ENCODE data around the gene IRX5.

Gene IRX5

DNA sequence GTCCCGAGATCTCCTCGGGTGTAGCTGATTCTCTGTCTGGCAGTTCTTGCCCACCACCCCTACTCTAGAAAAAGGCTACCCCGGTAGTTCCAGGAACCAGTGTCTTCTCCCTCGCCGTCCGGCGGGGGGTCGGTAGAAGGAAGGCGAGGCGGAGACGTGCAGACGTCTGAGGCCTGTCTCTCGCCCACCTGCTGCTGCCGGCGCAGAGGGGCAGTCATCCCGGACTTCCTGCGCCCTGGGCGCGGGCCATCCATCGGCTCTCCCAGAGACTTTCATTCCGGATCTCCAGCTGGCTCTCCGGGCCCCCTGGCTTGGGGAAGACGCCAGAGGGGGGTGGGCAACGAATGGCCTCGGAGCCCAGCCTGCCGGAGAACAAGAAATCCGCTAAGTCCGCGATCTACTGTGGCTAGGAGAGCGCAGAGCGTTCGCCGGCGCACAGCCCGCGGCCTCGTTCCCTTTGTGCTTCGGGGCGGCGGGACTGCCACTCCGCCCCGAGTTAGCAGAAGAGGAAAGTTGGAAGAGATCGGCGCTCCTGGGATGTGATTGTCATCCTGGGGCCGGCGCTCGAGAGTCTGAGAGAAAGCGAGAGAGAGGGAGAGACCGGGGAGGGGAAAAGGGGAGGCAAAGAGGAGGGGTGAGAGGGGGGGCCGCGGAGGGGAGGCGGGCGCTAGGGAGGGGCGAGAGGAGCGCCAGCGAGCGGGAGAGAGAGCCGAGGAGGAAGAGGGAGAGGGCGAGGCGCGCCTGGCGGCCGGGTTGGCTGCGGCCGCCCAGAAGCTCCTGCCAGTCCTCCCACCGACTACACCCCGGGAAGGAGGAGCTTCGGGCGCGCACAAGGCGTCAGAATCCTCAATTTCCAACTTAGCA lies at the start of gene IRX5:
Gene IRX5 (plus strand): TSS at position 861 of the 864 bp plus-strand sequence. CDS start 334 bp downstream, outside the sequence.
- TF ChIP-seq, protein P1, sequence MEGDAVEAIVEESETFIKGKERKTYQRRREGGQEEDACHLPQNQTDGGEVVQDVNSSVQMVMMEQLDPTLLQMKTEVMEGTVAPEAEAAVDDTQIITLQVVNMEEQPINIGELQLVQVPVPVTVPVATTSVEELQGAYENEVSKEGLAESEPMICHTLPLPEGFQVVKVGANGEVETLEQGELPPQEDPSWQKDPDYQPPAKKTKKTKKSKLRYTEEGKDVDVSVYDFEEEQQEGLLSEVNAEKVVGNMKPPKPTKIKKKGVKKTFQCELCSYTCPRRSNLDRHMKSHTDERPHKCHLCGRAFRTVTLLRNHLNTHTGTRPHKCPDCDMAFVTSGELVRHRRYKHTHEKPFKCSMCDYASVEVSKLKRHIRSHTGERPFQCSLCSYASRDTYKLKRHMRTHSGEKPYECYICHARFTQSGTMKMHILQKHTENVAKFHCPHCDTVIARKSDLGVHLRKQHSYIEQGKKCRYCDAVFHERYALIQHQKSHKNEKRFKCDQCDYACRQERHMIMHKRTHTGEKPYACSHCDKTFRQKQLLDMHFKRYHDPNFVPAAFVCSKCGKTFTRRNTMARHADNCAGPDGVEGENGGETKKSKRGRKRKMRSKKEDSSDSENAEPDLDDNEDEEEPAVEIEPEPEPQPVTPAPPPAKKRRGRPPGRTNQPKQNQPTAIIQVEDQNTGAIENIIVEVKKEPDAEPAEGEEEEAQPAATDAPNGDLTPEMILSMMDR (IDR thresholded peaks at IDR 0.05; ENCODE audit: borderline replicate concordance, insufficient read depth, low read depth, low read length) = no peak
- peak within 1 kb of the TSS; percentile 71 for H3K4me3 ChIP-seq (ENCODE audit: low read depth, low read length)

DNA sequence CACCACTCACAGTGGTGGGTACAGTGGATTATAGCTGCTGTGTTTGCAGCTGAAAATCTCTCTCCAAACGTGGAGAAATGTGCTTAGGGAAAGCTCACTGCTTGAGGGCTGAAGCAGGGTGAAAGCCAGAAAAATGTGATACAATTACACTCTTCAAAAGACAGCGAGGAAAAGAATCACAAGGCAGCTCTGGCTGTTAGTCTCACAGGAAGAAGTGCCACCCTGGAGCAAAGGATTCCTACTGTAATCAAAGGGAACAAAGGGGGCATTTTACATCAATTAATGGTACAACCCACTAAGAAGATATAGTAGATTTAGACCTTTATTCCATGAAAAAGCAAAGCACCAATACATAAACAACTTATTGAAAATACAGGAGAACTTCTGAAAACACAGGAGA lies 48.1 kb upstream of the IRX5 start:
- H3K4me3 ChIP-seq (ENCODE audit: low read depth, low read length) = no peak overlapping the region
- TF ChIP-seq, protein P1 (IDR thresholded peaks at IDR 0.05; ENCODE audit: borderline replicate concordance, insufficient read depth, low read depth, low read length) = no peak

DNA sequence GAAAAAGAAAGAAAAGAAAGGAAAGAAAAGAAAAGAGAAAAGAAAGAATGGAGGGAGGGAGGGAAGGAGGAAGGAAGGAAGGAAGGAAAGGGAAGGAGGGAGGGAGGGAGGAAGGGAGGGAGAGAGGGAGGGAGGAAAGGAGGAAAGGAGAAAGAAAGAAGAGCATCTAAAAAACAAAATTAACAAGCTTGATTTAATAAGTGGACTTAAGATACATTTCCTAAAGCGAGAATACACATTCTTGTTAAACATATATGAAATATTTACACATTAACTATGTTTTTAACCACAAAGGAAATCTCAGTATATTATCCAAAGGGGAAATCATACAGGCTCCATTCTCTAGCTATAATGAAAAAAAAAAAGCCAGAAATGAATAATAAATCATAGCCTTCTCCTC lies 47.3 kb upstream of the IRX5 start:
- H3K4me3 ChIP-seq (ENCODE audit: low read depth, low read length) = no peak overlapping the region
- TF ChIP-seq, protein P1 (IDR thresholded peaks at IDR 0.05; ENCODE audit: borderline replicate concordance, insufficient read depth, low read depth, low read length) = no peak

DNA sequence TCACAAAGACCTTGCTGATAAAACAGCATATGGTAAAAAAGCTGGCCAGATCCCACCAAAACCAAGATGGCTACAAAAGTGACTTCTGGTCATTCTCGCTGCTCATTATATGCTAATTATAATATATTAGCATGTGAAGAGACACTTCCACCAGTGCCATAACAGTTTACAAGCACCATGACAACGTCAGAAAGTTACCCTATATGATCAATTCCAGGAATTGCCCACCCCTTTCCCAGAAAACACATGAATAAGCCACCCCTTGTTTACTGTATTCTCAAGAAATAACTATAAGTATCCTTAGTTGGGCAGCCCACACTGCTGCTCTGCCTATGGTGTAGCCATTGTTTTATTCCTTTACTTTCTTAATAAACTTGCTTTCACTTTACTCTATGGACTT lies 44.6 kb upstream of the IRX5 start:
- H3K4me3 ChIP-seq (ENCODE audit: low read depth, low read length) = no peak overlapping the region

DNA sequence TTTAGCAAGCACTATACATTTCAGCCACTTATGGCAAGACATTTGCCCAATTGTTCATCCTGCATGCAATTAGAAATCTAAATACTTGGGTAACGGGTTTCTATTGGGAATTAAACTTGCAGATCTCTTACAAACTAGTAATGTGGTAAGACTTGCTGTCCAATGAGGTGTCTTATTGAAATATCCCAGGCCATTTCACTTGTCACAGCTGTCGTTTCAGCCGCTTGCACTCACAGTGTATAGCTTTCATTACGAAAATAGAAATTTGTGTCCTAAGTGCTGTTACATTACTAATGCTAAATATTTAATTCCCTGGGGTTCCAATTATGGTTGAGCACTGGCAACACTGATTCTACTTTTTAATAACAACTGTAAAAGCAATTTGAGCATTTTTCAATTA lies 40.3 kb upstream of the IRX5 start:
- no peak overlapping the region for H3K4me3 ChIP-seq (ENCODE audit: low read depth, low read length)
- TF ChIP-seq, protein P1 (IDR thresholded peaks at IDR 0.05; ENCODE audit: borderline replicate concordance, insufficient read depth, low read depth, low read length) = no peak

More for the DNA sequence above, 44.6 kb upstream of the IRX5 start:
- TF ChIP-seq, protein P1 (IDR thresholded peaks at IDR 0.05; ENCODE audit: borderline replicate concordance, insufficient read depth, low read depth, low read length) = no peak

DNA sequence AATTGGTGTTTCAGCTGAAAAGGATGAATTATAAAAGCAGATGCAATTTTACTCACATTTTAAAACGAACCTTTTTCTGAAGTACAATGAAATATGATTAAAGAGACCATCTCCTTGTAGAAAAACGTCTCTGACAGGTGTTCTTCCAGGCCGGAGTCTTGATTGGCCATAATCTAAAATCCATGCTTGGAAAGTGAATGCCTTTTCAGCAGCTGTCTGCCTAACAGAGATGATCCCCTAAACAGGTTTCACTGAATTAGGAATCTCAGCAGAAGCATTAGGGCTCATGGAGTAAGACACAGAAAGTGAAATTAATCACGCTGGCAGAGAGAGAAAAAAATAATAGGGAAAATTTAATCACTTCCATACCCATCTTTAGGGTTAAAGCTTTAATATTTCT lies 39.3 kb upstream of the IRX5 start:
- TF ChIP-seq, protein P1 (IDR thresholded peaks at IDR 0.05; ENCODE audit: borderline replicate concordance, insufficient read depth, low read depth, low read length) = no peak
- H3K4me3 ChIP-seq (ENCODE audit: low read depth, low read length) = no peak overlapping the region

DNA sequence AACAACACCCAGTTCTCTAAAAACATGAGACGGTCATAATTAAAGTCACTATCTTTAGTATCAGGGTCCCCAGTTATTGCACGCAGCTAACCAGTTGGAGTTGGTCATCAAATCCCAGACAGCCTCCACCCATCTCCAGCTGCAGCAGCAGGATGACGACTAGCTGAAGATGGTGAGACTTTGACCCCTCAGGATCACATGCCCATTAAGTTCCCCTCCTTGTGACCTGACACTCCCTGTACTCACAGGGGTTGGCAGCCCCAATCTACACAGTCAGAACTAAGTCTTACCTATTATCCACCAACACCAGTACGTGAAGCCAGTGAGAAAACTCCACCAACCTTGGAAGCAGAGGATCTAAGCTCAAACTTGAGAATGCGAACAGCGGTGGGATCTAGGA lies 37.7 kb upstream of the IRX5 start:
- H3K4me3 ChIP-seq (ENCODE audit: low read depth, low read length) = no peak overlapping the region
- TF ChIP-seq, protein P1 (IDR thresholded peaks at IDR 0.05; ENCODE audit: borderline replicate concordance, insufficient read depth, low read depth, low read length) = no peak

All from GM12875 (cell line).